Spleen (tissue), 11 donors: ENCODE results near the gene PLXNC1. TPM values are rescaled to one million over a fixed set of nuclear protein-coding genes. Genes with fewer than 3 reads are reported as not detected.

Experiments used
- DNase-seq: peaks from one replicate; pipeline ENCODE4 v3.0.0-alpha.2; 2020
- H3K27ac ChIP-seq, 8 donors: fragments of 200-600 bp; sonication (generic) in 7 of 8; 1 replicate in 4 of 8; 2 replicates in 4 of 8; pipeline versions ENCODE4 v1.5.0 to v1.8.0; 2016 to 2021; ENCODE audit warnings: inconsistent platforms in 4 of 8, mild to moderate bottlenecking in 4 of 8, moderate library complexity in 1 of 8
- H3K27me3 ChIP-seq, 7 donors: fragments of 200-600 bp; sonication (generic) in 6 of 7; replicated peaks in 1 of 7; 1 replicate in 4 of 7; 2 replicates in 3 of 7; pipeline versions ENCODE4 v1.5.0 to v1.8.0; 2016 to 2021; ENCODE audit warnings: inconsistent platforms in 3 of 7, mild to moderate bottlenecking in 1 of 7
- H3K36me3 ChIP-seq, 6 donors: fragments of 200-600 bp; sonication (generic) in 5 of 6; 1 replicate in 4 of 6; 2 replicates in 2 of 6; pipeline versions ENCODE4 v1.5.0 to v1.8.0; 2016 to 2021; ENCODE audit warnings: inconsistent platforms in 2 of 6
- H3K4me1 ChIP-seq, 6 donors: fragments of 200-600 bp; sonication (generic) in 5 of 6; 1 replicate in 3 of 6; 2 replicates in 3 of 6; pipeline versions ENCODE4 v1.5.0 to v1.8.0; 2016 to 2021; ENCODE audit warnings: inconsistent platforms in 3 of 6
- H3K4me3 ChIP-seq, 8 donors: fragments of 200-600 bp; sonication (generic) in 7 of 8; 1 replicate in 4 of 8; 2 replicates in 4 of 8; pipeline versions ENCODE4 v1.5.0 to v1.8.0; 2016 to 2021; ENCODE audit warnings: inconsistent platforms in 4 of 8, mild to moderate bottlenecking in 4 of 8, moderate library complexity in 2 of 8
- H3K9me3 ChIP-seq, 8 donors: fragments of 200-600 bp; sonication (generic) in 7 of 8; 1 replicate in 4 of 8; 2 replicates in 4 of 8; pipeline versions ENCODE4 v1.5.0 to v1.8.0; 2016 to 2021; ENCODE audit warnings: inconsistent platforms in 4 of 8
- CTCF ChIP-seq, 11 experiments: fragments of 200-600 bp in 7 of 11; fragments of 450-650 bp in 4 of 11; sonication (generic) in 4 of 11; IDR thresholded peaks in 8 of 11; conservative IDR thresholded peaks in 3 of 11; 1 replicate in 7 of 11; 2 replicates in 4 of 11; pipeline versions ENCODE4 v1.4.0 to v1.8.0; 2016 to 2021; ENCODE audit warnings: antibody characterized with exemption in 11 of 11, inconsistent platforms in 4 of 11, mild to moderate bottlenecking in 1 of 11
- POLR2A ChIP-seq, 3 donors: fragments of 450-650 bp; IDR thresholded peaks; one replicate each; pipeline ENCODE4 v1.5.1; 2017; ENCODE audit warnings: antibody characterized with exemption in 3 of 3, mild to moderate bottlenecking in 1 of 3
- POLR2AphosphoS5 ChIP-seq, 3 donors: sonication (generic); formaldehyde crosslinking; IDR thresholded peaks; one replicate each; pipeline ENCODE4 v1.5.1; 2017; ENCODE audit warnings: antibody characterized with exemption in 3 of 3
- WGBS, 5 donors: extraction: QIAGEN DNeasy Blood & Tissue Kit in 3 of 5; methylation state at CpG; one replicate each; pipeline versions ENCODE4 v1.1.5 to v1.1.7; 2013 to 2018; 5-methylcytosine and 5-hydroxymethylcytosine counted together
- intact Hi-C: fragments of 100-400 bp; cut with DNase I; formaldehyde crosslinking; loops from one replicate; pipeline ENCODE4 v1.15.0; 2023; ENCODE audit warnings: low total_unique reads
- polyA plus RNA-seq, 3 donors: library from polyadenylated mRNA; stranded (reverse); fragments of 200-250 nt; gene quantifications; one replicate each; pipeline ENCODE4 v1.2.1, GENCODE V29; 2013
- total RNA-seq, 7 donors: library from RNA; depleted of rRNA in 3 of 7; stranded (reverse); fragments of >200 nt in 3 of 7; fragmentation: NEBNext Ultra II Directional in 4 of 7; extraction: Animal tissue kit (Norgen Biotek cat#: 25700) in 4 of 7; gene quantifications; one replicate each; pipeline versions ENCODE4 v1.1.0 to v1.2.1, GENCODE V29; 2016 to 2021
- donor health status: healthy with polysubstance abuse.
- donor health status: DM: no; HTN: no; CAD: no; lungs with moderate emphysema.
- donor health status: DM: no; HTN: no; CAD: no.
- donor health status: Bipolar disorder and iron deficiency.
- donor health status: healthy.
- donor health status: DM: no; HTN: no; CAD: no.
- donor health status: DM: yes; HTN: yes; CAD: no.

The PLXNC1 gene
- total and polyA plus RNA-seq, 10 donors = 6.8 to 138 (median 69.7) TPM

GRCh38 chr12:94285943-94286582 is 137.7 kb downstream of the PLXNC1 start:
- Histone ChIP-seq H3K27me3 (no peaks in the 10 kb centered on the region), H3K4me3 (no peak overlapping the region), H3K9me3 (no peaks in the 10 kb centered on the region), H3K36me3 (peaks cover 0 to 100% (median 29%) of the 10 kb centered on the region in 6 donors), H3K4me1 (peaks cover 13 to 32% (median 19%) of the 10 kb centered on the region in 6 donors), H3K27ac (peak overlapping the region in 1 of 8 donors; percentile 7)
- DNase-seq = no peak
- 90 to 97% (median 94%) methylated on average over 8 of the region's 8 CpGs for WGBS, 5 donors
- intact Hi-C loops = no loop called here
- TF ChIP-seq POLR2A (IDR thresholded peaks at IDR 0.05) (no peak), CTCF (IDR thresholded peaks at IDR 0.05 in 8 of 11, conservative IDR thresholded peaks at IDR 0.05 in 3 of 11) (no peak), POLR2AphosphoS5 (IDR thresholded peaks at IDR 0.05) (no peak)

- DNase-seq = no peak
- TF ChIP-seq CTCF (IDR thresholded peaks at IDR 0.05 in 8 of 11, conservative IDR thresholded peaks at IDR 0.05 in 3 of 11) (no peak), POLR2A (IDR thresholded peaks at IDR 0.05) (no peak), POLR2AphosphoS5 (IDR thresholded peaks at IDR 0.05) (no peak)
- no peaks in the 10 kb centered on the region for H3K9me3 ChIP-seq
- peaks cover 13 to 27% (median 16%) of the 10 kb centered on the region in 6 donors for H3K4me1 ChIP-seq
- no peaks in the 10 kb centered on the region for H3K27me3 ChIP-seq
- intact Hi-C loops = no loop called here
- peaks cover 0 to 100% (median 28%) of the 10 kb centered on the region in 6 donors for H3K36me3 ChIP-seq
- 83 to 95% (median 93%) methylated on average over 3 to 4 of the region's 4 CpGs for WGBS, 5 donors
- H3K4me3 ChIP-seq = no peak overlapping the region
- H3K27ac ChIP-seq = peak overlapping the region in 1 of 8 donors; percentile 6
These were observed 138.3 kb downstream of the PLXNC1 start for GRCh38 chr12:94286583-94287244.

- peaks cover 8 to 22% (median 11%) of the 10 kb centered on the region in 6 donors for H3K4me1 ChIP-seq
These were observed 138.9 kb downstream of the PLXNC1 start for GRCh38 chr12:94287245-94287628.

More at GRCh38 chr12:94287245-94287628, 138.9 kb downstream of the PLXNC1 start:
- Histone ChIP-seq H3K4me3 (no peak overlapping the region), H3K27me3 (no peaks in the 10 kb centered on the region), H3K9me3 (no peaks in the 10 kb centered on the region), H3K36me3 (peaks cover 0 to 100% (median 28%) of the 10 kb centered on the region in 6 donors), H3K27ac (peak overlapping the region in 1 of 8 donors; percentile 6)
- WGBS, 5 donors = 65 to 86% (median 78%) methylated on average over 10 of the region's 10 CpGs
- no peak for DNase-seq
- TF ChIP-seq POLR2A (IDR thresholded peaks at IDR 0.05) (no peak), CTCF (IDR thresholded peaks at IDR 0.05 in 8 of 11, conservative IDR thresholded peaks at IDR 0.05 in 3 of 11) (no peak), POLR2AphosphoS5 (IDR thresholded peaks at IDR 0.05) (no peak)
- intact Hi-C loops = no loop called here
